HuH-7.5 (cell line): ENCODE data around the gene STARD6.
"Not testable (repeated sequence)": the region's sequence is repeated elsewhere in the genome, so short reads cannot be mapped to it uniquely, and the experiment has no call there.

Experiments used
- DNase-seq: peaks from one replicate; pipeline ENCODE4 v3.0.0; 2011; ENCODE audit warnings: low spot score

The STARD6 gene

DNA sequence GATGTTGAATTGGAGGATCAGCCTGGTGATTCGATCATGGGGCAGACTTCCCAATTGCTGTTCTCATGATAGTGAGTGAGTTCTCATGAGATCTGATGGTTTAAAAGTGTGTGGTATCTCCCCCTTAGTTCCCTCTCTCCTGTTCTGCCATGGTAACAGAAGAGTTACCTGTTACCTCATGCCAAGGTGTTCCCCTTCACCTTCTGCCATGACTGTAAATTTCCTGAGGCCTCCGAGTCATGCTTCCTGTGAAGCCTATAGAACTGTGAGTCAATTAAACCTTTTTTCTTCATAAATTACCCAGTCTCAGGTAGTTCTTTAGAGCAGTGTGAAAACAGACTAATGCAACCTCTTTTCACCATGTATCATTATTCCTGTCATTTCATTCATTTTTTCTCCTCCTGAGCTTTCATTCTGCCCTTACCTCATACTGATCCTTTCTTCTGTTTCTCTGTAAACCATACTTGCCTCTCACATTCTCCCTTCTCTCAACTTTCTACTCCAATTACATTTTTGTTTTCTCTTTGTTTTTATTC, 22.0 kb downstream of the STARD6 start:
- DNase-seq, result no peak

DNA sequence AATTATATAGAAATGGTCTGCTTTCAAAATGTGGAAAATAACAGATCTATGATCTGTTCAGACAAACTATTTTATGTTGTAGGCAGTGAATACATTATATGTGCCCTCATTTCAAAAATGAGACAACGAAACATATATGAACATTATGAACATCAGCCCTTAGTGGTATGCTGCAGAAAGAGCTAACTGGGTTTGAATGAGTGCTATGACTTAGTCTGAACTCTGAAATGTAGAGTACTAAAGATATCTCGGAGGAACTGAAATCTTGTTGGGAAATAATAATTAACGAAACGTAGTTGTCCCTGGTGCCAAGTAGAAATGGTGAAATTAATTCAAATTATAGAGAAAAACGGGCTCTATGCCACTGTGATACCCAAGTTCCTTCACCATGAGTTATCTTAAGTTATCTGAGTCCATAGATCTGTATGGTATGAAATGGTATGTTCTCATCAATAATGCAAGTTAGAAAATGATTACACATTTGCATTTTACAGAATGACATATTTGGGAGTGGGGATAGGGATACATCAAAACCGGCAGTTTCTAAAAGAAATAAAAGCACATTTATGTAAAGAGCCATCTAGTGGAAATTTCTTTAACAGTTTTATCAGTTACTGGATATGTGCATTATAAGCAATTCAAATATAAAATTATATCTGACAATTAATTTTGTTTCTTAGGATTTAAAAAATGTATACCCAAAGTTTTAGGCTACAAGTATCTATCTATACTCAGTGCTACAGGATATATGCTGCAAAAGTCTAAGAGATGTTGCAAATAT, 26.7 kb downstream of the STARD6 start:
- no peak for DNase-seq

DNA sequence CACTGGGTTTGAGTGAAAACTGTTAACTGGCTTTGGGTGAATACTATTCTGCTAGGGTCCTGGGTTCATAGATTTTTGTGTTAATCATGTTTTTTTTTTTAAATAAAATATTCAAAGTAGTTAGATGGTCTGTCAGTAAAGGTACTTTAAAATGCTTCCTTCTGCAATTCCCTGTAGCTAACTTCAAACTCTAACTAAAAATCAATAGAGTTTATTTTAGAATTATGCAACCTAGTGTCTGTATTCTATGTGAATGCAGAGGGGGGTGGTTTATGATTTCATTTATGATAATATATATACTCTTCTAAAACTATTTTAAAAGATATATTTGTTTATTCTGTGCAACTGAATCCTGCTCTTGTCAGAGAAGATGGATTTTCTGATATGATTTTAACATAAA, 27.9 kb downstream of the STARD6 start:
- no peak for DNase-seq

DNA sequence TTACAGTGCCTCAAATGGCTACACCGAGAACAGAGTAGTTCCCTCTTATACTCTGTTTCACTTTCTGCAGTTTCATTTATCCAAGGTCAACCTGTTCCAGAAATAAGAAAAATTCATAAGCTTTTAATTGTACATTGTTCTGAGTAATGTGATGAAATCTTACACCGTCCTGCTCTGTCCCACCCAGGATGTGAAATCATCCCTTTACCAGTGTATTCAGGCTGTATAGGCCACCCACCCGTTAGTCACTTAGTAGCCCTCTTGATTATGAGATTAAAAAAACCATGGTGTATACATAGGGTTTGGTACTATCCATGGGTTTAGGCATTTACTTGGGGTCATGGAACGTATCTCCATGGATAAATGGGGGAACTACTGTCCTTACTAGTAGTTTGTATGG, 29.8 kb downstream of the STARD6 start:
- no peak for DNase-seq

DNA sequence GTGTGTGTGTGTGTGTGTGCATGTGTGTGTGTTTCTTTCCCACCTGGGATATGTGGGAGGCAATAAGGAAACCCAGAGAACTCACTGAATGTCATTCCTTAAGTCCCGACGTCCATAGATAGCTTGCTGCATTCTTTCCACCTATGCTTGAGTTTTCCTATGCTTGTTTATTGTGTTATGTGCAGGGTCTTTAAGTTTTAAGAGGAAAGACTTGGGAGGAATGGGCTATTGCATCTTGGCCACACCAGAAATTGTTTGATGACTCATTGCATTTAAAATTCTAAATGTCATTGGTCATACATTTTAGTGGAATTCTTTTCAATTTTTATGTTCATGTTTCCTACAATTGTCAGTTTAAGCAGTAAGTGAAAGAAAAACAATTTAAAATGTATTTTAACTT, 33.7 kb downstream of the STARD6 start:
- no peak for DNase-seq

DNA sequence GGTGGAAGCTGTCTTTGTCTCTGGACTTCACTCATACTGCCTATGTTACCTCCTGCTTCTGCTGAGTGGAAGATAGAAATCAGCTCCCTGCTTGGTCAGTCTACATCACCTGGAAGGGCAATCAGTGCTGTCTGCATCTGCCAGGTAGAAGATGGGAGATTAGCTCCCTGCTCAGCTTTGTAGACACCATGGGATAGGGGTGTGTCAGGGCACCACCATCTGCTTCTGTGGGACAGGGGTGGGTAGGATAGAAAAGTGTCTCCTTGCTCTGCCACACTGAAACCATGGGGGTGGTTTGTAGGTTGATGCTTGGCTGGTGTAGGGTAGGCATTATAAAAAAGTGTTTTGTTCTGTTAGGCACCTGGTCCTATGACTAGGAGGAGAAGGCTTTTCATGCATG, 34.1 kb downstream of the STARD6 start:
- DNase-seq, result no peak

DNA sequence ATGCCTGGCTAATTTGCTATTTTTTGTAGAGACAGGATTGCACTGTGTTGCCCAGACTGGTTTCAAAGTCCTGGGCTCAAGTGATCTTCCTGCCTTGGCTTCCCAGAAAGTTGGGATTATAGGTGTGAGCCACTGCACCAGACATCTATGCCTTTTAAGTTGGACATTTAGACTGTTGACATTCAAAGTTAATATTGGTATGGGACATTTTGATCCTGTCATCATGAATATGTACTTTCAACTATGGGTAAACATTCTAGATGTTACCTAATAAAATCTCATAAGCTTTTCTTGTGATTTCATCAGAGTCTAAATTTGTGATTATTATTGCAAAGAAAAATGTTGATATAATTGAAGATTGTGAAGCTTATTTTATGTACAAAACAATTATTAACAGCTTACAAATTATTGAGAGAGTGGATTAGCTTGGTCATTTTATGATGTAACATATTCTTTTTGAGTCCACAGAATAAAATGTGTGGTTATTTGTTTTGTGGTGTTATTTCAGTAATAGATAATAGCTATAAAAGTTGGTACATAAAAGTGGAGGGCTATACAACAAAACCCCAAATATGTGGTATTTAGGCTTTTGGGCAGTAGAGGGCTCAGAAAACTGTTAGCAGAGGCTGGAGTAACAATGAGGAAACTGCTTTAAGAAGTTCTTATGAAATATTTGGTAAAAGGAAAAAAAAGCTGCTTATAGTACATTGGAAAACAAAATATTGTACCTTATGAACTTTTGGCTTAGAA, 41.4 kb downstream of the STARD6 start:
- no peak for DNase-seq

DNA sequence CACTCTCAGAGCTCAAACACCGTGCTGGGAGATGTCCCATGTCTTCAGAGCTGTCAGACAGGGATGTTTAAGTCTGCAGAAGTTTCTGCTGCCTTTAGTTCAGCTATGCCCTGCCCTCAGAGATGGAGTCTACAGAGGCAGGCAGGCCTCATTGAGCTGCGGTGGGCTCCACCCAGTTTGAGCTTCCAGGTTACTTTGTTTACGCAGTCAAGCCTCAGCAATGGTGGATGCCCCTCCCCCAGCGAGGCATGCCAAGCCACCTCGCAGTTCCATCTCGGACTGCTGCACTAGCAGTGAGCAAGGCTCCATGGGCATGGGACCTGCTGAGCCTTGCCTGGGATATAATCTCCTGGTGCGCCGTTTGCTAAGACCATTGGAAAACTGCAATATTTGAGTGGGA, 48.1 kb downstream of the STARD6 start:
- not testable (repeated sequence) for DNase-seq

DNA sequence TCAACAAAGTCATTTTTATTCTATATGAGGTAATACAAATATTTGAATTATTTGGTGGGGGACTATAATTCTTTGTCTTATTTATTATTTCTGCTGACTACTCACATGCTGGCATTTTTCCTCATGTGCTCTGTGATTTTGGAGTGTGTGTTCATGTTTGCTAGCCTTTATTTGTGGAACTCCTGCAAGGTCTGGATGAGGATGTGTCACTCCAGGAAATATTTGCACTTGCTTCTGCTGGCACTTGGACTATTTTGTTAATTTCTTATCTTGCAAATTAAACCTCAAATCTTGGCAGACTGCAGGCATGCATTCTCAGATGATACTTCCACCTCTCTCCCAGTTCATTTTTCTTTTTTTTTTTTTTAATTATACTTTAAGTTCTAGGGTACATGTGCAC, 54.2 kb downstream of the STARD6 start:
- no peak for DNase-seq

DNA sequence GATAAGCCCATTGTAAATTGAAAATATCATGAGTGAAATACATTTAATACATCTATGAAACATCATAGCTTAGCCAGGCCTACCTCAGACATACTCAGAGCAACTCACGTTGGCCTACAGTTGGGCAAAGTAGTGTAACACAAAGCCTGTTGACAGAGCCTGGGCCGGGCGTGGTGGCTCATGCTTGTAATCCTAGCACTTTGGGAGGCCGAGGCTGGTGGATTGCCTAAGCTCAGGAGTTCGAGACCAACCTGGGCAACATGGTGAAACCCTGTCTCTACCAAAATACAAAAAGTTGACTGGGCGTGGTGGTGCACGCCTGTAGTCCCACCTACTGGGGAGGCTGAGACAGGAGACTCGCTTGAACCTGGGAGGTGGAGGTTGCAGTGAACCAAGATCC, 58.7 kb downstream of the STARD6 start:
- not testable (repeated sequence) for DNase-seq

DNA sequence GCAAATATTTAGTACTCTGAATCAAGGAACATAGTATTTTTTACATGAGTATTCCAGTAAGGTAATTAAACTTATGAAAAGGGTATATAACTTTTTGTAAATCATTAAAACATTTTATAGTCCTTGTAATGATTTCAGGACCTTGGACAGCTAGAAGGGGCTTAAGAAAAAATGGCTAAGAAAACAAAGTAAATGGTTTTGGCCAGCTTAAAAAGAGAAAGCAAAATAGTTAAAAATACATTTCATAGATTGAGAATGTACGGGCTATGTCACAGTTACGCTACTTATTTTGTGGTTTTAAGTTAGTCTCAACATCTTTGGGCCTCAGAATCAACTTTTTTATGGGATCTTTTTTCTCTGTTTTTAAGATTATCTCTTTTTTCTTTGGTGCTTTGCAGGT, 61.6 kb downstream of the STARD6 start:
- DNase-seq, result no peak

DNA sequence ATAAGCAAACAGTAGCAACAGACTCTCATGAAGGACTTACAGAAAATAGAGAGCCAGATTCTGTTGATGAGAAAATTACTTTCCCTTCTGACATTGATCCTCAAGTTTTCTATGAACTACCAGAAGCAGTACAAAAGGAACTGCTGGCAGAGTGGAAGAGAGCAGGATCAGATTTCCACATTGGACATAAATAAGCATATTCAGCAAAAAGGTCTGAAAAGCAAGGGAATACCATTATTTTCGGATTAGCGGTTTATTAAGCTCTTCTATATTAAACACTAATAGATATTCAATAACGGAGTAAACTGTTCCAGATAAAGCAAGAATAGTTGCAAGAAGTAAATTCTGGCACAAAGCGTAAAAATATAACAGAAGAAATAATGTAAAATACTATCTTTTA, 63.4 kb downstream of the STARD6 start:
- DNase-seq, result no peak

DNA sequence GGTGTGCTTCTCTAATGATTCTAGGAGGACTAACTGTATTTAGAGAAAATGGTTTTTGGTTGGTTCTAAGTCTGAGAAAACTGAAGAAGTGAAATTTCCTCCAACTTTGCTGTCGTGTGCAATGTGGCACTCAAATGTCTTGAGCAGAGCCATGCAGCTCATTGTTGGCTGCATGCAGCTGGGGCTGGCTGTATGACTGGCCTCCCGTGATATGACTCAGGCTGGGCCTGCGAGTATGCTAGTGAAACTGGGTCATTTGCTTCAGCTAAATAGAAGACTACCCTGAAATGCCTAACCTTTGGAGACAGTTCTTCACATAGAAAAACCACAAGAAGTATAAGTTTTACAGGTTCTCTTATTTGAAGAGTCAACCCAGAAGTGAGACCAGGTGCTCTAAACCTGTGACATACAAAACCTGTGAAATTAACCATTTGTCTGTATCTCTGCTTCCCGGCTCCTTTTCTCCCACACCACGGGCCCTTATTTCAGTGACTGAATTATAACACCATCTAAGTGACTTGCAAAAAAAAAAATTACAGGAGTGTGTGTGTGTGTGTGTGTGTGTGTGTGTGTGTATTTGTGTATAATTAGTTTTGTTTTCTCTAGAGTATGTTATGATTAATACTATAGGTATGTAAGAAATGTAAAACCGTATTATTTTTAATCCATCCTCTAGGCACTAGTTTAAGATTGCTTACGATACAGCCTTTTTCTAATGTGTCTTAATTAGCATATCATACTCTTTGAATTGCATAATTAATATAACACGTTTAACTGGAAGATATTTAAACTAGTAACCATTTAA, 72.5 kb downstream of the STARD6 start:
- DNase-seq, result no peak

DNA sequence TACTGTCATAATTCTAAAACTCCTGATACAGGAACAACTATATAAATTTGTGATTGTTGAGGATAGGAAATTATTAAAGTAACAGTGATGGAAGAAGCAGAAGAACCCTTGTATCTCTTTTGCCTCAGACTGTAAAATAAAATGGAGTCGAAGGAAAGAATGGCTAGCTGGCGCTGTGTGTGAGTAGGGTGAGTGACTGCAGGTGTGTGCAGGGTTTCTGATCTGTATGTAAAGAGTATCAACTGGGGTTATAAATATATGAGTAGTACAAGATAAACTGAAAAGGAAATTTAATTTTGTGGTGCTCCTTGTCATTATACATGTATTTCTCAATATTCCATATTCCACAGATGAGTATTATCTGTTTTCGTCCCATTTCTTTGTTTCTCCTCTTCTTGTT, 73.1 kb downstream of the STARD6 start:
- no peak for DNase-seq

DNA sequence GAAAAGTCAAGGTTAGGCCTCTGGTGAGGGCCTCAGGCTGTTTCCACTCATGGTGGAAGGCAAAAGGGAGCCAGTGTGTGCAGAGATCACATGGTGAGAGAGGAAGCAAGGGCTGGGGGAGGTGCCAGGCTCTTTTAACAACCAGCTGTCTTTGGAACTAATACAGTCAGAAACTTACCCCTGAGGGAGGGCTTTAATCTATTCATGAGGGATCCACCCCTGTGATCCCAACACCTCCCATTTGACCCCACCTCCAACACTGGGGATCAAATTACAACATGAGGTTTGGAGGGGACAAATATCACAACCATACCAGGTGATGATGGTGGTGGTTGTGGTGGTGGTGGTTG, 77.5 kb downstream of the STARD6 start:
- no peak for DNase-seq

DNA sequence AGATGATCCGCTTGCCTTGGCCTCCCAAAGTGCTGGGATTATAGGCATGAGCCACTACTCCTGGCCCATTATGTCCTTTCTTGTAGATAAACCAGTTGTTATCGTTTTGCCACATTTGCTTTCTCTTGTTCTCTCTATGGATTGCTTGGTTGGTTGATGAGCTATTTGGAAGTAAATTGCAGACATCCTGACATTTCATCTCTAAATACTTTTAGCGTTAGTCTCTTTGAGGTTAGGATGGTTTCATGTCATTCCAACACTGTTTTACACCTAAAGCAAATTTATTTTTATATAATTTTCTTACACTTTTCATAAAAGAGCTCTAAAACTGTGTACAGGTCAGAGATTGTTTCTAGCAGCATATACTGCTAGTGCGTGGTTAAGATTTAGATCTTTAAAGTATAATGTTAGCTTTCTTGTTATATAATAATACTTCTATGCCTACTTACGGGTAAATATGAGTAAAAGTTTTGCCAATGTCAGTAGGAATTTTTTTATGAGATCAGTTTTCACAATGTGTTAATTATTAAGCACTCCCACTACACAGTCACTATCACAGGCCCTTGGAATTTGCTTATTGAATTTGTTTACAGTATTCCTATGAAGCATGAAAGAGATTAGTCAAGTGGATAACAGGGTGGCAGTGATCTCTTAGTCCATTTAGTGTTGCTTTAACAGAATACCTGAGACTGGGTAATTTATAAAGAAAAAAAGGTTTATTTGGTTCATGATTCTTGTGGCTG, 78.0 kb downstream of the STARD6 start:
- no peak for DNase-seq

DNA sequence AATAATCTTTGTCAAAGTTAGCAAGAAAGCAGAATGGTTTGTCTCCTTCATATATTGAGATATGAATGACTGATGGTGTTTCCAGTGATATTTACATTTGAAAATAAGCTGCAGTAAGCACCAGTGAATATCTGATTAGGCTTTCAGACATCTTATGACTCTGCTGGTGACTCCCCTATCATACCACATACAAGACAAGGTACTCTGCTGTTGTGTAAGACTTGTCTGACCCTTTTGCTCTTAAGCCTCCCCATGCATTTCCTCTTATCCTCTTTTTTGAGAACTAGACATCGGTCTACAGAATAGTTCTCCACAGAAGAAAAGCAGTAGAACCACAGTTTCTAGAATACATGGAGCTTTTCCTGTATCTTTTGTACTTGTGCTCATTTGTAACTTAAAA, 79.0 kb downstream of the STARD6 start:
- DNase-seq, result no peak

DNA sequence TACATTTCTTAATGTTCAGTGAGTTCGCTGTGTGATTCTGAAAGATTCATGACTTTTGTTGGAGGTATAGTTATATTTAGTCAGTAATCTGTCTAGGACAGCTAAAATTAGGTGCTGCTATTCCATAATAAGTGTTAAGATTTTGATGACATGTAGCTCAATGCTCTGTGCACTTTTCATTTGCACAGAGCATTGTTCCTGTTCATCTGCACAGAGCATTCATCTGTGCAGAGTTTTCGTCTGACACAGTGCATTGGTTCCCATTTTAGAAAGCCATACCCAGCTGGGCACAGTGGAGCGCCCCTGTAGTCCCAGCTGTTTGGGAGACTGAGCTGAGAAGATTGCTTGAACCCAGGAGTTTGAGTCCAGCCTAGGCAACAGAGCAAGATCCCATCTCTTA, 79.8 kb downstream of the STARD6 start:
- DNase-seq, result no peak
